Esophagus muscularis mucosa (tissue), 4 donors: ENCODE data around the gene CCT6A.

Experiments
- EP300 ChIP-seq: sonication (generic); formaldehyde crosslinking; IDR thresholded peaks from one replicate; pipeline ENCODE4 v1.6.1; 2017; ENCODE audit warnings: antibody characterized with exemption
- POLR2A ChIP-seq: fragments of 450-650 bp; IDR thresholded peaks from one replicate; pipeline ENCODE4 v1.6.1; 2017; ENCODE audit warnings: antibody characterized with exemption, moderate library complexity, mild to moderate bottlenecking, low read depth
- TF ChIP-seq, protein P1 (sequence below), 3 experiments: fragments of 200-600 bp in 2 of 3; fragments of 450-650 bp in 1 of 3; sonication (generic) in 2 of 3; IDR thresholded peaks; one replicate each; pipeline ENCODE4 v1.5.1; 2017 to 2019; ENCODE audit warnings: antibody characterized with exemption in 3 of 3, mild to moderate bottlenecking in 2 of 3, moderate library complexity in 1 of 3

DNA sequence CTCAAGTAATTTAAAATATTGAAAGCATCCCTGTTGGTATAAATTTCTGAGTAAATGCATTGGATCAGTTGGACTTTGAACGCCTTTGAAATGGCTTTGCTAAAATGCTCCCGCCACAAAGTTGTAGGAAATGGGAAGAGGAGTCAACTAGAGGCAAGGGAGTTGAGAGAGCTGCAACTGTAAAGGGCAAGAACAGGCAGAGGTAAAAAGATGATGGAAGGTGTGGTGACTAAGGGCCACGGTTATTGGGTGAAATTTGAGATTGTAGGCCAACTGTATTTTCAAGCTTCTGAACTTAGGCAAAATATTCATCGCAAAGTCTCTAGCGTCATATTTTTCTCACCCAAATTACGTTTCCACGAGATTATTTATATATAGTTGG is 11.9 kb downstream of the CCT6A start:
- TF ChIP-seq POLR2A (no peak), EP300 (no peak)
- TF ChIP-seq, protein P1, sequence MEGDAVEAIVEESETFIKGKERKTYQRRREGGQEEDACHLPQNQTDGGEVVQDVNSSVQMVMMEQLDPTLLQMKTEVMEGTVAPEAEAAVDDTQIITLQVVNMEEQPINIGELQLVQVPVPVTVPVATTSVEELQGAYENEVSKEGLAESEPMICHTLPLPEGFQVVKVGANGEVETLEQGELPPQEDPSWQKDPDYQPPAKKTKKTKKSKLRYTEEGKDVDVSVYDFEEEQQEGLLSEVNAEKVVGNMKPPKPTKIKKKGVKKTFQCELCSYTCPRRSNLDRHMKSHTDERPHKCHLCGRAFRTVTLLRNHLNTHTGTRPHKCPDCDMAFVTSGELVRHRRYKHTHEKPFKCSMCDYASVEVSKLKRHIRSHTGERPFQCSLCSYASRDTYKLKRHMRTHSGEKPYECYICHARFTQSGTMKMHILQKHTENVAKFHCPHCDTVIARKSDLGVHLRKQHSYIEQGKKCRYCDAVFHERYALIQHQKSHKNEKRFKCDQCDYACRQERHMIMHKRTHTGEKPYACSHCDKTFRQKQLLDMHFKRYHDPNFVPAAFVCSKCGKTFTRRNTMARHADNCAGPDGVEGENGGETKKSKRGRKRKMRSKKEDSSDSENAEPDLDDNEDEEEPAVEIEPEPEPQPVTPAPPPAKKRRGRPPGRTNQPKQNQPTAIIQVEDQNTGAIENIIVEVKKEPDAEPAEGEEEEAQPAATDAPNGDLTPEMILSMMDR (IDR thresholded peaks at IDR 0.05): no peak
